GM10266 (cell line): ENCODE measurements around the gene MRGPRF.

Experiments used
- DNase-seq: peaks from one replicate; pipeline ENCODE4 v3.0.0; 2012; ENCODE audit errors: extremely low spot score
- CTCF ChIP-seq: IDR thresholded peaks from 2 replicates; pipeline ENCODE4 v1.5.1; 2012; ENCODE audit warnings: mild to moderate bottlenecking, low read depth; ENCODE audit not compliant: control insufficient read depth, insufficient read depth; ENCODE audit errors: missing control alignments

Gene MRGPRF

GRCh38 chr11:68973219-68973618 is 39.8 kb downstream of the MRGPRF start:
- TF ChIP-seq CTCF: no peak
- DNase-seq: no peak

GRCh38 chr11:68970921-68971636 is 42.0 kb downstream of the MRGPRF start:
- TF ChIP-seq CTCF: no peak
- DNase-seq: no peak

- no peak for DNase-seq
- no peak for TF ChIP-seq CTCF
Measured at GRCh38 chr11:68969386-68969785, 43.7 kb downstream of the MRGPRF start.

- no peak for DNase-seq
Measured at GRCh38 chr11:68968306-68969250, 44.5 kb downstream of the MRGPRF start.

GRCh38 chr11:68966894-68967780 is 45.9 kb downstream of the MRGPRF start:
- no peak for DNase-seq
- no peak for TF ChIP-seq CTCF

More at GRCh38 chr11:68968306-68969250, 44.5 kb downstream of the MRGPRF start:
- TF ChIP-seq CTCF: no peak

- DNase-seq: no peak
- TF ChIP-seq CTCF: no peak
Measured at GRCh38 chr11:68965901-68966853, 46.9 kb downstream of the MRGPRF start.
